GM12865 (cell line): Measurements from ENCODE around the gene TUT4.

Source experiments
- DNase-seq: peaks from one replicate; pipeline ENCODE4 v3.0.0; 2010; ENCODE audit warnings: low read depth
- H3K4me3 ChIP-seq: 2 replicates; pipeline ENCODE4 v1.5.1; 2011; ENCODE audit warnings: mild to moderate bottlenecking, low read depth, low read length, control low read depth
- CTCF ChIP-seq: IDR thresholded peaks from 2 replicates; pipeline ENCODE4 v1.5.1; 2011; ENCODE audit warnings: low read length, control low read depth, low read depth, inconsistent platforms; ENCODE audit not compliant: insufficient read depth; ENCODE audit errors: missing control alignments

TUT4 gene

GRCh38 chr1:52574594-52574993, 21.7 kb upstream of the TUT4 start:
- no peak for DNase-seq
- no peak for TF ChIP-seq CTCF
- H3K4me3 ChIP-seq, result no peak overlapping the region

DNA sequence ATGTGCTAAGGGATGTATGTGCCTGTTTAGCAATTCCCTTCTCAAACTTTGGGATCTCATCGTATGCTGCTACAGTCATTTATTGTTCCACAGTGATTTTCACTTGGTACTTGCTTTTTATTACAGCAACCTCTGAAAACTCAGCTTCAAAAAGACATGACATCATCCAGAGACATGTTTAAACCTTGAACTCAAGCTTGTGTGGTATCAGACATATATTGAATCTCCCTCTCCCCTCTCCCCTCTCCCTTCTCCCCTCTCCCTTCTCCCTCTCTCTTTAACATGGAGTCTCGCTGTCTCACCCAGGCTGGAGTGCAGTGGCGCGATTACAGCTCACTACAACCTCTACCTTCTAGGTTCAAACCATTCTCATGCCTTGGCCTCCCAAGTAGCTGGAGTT, 19.5 kb upstream of the TUT4 start:
- TF ChIP-seq CTCF, result no peak
- H3K4me3 ChIP-seq, result no peak overlapping the region
- no peak for DNase-seq

GRCh38 chr1:52571783-52572182, 18.9 kb upstream of the TUT4 start:
- H3K4me3 ChIP-seq, result no peak overlapping the region
- DNase-seq, result peak; percentile 35
- TF ChIP-seq CTCF, result no peak

- H3K4me3 ChIP-seq, result no peak overlapping the region
- no peak for DNase-seq
- TF ChIP-seq CTCF, result no peak
These were observed 16.7 kb upstream of the TUT4 start for GRCh38 chr1:52569449-52570210.

GRCh38 chr1:52567943-52568342, 15.1 kb upstream of the TUT4 start:
- no peak overlapping the region for H3K4me3 ChIP-seq
- DNase-seq, result no peak
- no peak for TF ChIP-seq CTCF

- no peak for DNase-seq
- no peak for TF ChIP-seq CTCF
- no peak overlapping the region for H3K4me3 ChIP-seq
These were observed 9.9 kb upstream of the TUT4 start for GRCh38 chr1:52562766-52563165.

DNA sequence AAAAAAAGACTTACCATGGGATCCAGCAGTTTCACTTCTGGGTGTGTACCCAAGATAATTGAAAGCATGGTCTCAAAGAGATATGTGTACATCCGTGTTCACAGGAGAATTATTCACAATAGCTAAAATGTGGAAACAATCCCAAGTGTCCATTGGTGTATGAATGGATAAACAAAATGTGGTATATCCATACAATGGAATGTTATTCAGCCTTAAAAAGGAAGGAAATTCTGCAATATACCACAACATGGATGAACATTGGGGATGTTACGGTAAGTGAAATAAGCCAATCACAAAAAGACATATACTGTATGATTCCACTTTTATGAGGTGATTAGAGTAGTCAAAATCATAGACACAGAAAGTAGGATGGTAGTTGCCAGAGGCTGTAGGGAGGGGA, 7.0 kb upstream of the TUT4 start:
- no peak for DNase-seq
- TF ChIP-seq CTCF, result no peak
- no peak overlapping the region for H3K4me3 ChIP-seq
